ENCODE measurements around the gene POM121.
"Not testable (repeated sequence)": the region's sequence is repeated elsewhere in the genome, so short reads cannot be mapped to it uniquely, and the experiment has no call there.

Gene POM121

DNA sequence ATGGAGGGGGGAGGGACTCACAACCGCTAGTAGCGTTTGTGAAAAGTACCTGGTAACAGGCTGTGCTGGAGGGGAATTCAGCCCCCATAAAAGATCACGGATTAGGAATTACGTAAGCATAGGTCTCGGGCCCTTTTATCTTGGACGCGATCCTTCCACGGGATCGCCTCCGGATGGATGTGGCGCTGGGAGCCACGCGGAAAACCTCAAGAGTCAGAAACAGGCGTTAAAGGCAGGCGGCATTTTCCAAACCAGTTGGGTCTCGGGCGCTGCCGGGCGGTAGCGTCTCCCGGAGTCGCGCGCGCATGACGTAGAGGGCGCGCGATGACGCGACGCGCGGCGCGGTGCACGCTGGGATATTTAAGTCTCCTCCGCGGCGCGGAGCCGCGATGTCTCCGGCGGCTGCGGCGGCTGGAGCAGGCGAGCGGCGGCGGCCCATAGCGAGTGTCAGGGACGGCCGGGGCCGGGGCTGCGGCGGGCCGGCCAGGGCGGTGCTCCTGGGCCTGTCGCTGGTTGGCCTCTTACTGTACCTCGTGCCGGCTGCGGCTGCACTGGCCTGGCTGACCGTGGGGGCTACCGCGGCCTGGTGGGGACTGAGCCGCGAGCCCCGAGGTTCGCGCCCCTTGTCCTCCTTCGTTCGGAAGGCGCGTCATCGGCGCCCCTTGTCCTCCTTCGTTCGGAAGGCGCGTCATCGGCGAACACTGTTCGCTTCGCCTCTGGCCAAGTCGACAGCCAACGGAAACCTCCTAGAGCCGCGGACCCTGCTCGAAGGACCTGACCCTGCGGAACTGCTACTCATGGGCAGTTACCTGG lies at the start of gene POM121:
POM121 (plus strand) TSS at position 363 of the 813 bp plus-strand sequence; CDS start at position 390, 27 bp downstream.
- ATAC-seq (ENCODE audit: insufficient read depth, low read depth) (peak; percentile 84), DNase-seq (peak; percentile 86)
- peak within 1 kb of the TSS; percentile 72 for H3K9ac ChIP-seq (ENCODE audit: low read depth, low read length)
- H3K4me2 ChIP-seq (ENCODE audit: insufficient read depth, low read length), result peak within 1 kb of the TSS; percentile 94
- H3K27ac ChIP-seq (ENCODE audit: low read length), result peak within 1 kb of the TSS; percentile 87
- H2AFZ ChIP-seq (ENCODE audit: low read depth, low read length), result peak within 1 kb of the TSS; percentile 83
- H3K27me3 ChIP-seq (ENCODE audit: insufficient read depth, low read length, poor library complexity), result no peaks in the 10 kb centered on the region
- peaks cover 30% of the 10 kb centered on the region for H3K4me1 ChIP-seq (ENCODE audit: insufficient read depth, low read length)
- TF ChIP-seq, protein P1, sequence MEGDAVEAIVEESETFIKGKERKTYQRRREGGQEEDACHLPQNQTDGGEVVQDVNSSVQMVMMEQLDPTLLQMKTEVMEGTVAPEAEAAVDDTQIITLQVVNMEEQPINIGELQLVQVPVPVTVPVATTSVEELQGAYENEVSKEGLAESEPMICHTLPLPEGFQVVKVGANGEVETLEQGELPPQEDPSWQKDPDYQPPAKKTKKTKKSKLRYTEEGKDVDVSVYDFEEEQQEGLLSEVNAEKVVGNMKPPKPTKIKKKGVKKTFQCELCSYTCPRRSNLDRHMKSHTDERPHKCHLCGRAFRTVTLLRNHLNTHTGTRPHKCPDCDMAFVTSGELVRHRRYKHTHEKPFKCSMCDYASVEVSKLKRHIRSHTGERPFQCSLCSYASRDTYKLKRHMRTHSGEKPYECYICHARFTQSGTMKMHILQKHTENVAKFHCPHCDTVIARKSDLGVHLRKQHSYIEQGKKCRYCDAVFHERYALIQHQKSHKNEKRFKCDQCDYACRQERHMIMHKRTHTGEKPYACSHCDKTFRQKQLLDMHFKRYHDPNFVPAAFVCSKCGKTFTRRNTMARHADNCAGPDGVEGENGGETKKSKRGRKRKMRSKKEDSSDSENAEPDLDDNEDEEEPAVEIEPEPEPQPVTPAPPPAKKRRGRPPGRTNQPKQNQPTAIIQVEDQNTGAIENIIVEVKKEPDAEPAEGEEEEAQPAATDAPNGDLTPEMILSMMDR (IDR thresholded peaks at IDR 0.05; ENCODE audit: borderline replicate concordance, extremely low read depth, low read length, poor library complexity, severe bottlenecking), result no peak
- TF ChIP-seq EZH2 (IDR thresholded peaks at IDR 0.05; ENCODE audit: borderline replicate concordance, low read depth, low read length, severe bottlenecking), result no peak
- H4K20me1 ChIP-seq (ENCODE audit: insufficient read depth, low read length), result peaks cover 10% of the 10 kb centered on the region
- peaks cover 46% of the 10 kb centered on the region for H3K36me3 ChIP-seq (ENCODE audit: insufficient read depth, low read length)
- peak within 1 kb of the TSS; percentile 60 to 77 for H3K4me3 ChIP-seq (ENCODE audit: low read depth in 1 of 2, low read length in 2 of 2)
- H3K9me3 ChIP-seq (ENCODE audit: insufficient read depth, low read length, severe bottlenecking), result no peaks in the 10 kb centered on the region
- H3K79me2 ChIP-seq (ENCODE audit: insufficient read depth, low read length), result peaks cover 64% of the 10 kb centered on the region

DNA sequence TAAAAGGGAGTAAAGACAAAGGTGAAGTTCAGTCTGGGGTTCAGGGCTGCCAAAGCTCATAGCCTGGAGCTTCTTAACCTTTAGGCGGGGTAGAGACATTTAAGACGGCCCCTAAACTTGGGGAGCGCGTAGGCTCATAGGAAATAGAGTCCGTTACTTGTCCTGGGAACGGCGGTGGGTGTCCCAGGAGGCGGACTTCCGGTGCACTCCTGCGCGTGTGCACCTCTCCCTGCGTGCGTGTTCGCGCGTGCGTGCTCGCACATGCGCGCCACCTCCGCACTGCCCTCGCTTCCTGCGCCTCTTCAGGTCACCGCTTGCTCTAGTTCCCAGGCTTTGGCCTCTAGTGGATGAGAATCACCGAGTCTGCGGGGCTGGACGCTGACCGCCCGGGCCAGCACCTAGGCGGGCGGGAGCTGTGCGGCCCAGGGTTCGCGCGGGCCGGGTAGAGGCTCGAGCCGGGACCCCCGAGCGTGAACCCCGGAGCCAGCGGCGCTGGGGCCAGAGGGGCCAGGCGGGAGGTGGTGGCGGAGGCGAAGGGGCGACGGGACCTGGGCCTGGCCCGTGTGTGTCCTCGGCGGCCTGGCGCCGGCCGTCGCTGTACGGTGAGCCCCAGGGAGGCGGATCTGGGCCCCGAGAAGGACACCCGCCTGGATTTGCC lies 45.7 kb upstream of the POM121 start:
- peak; percentile 98 for ATAC-seq (ENCODE audit: insufficient read depth, low read depth)
- peak overlapping the region; percentile 66 for H3K4me2 ChIP-seq (ENCODE audit: insufficient read depth, low read length)
- H3K9me3 ChIP-seq (ENCODE audit: insufficient read depth, low read length, severe bottlenecking); H3K27me3 ChIP-seq (ENCODE audit: insufficient read depth, low read length, poor library complexity); H4K20me1 ChIP-seq (ENCODE audit: insufficient read depth, low read length); H3K4me1 ChIP-seq (ENCODE audit: insufficient read depth, low read length): not testable (repeated sequence)
- peak overlapping the region; percentile 64 to 70; a peak in 3 of 4 replicates for H3K4me3 ChIP-seq (ENCODE audit: low read depth in 1 of 2, low read length in 2 of 2)
- peaks cover 16% of the 10 kb centered on the region for H3K36me3 ChIP-seq (ENCODE audit: insufficient read depth, low read length)
- H3K9ac ChIP-seq (ENCODE audit: low read depth, low read length), result peak overlapping the region; percentile 75
- H3K79me2 ChIP-seq (ENCODE audit: insufficient read depth, low read length), result peaks cover 31% of the 10 kb centered on the region
- H2AFZ ChIP-seq (ENCODE audit: low read depth, low read length), result peak overlapping the region; percentile 88
- peak; percentile 93 for DNase-seq
- peak overlapping the region; percentile 81 for H3K27ac ChIP-seq (ENCODE audit: low read length)
- TF ChIP-seq, protein P1 (IDR thresholded peaks at IDR 0.05; ENCODE audit: borderline replicate concordance, extremely low read depth, low read length, poor library complexity, severe bottlenecking), result peak; percentile 20

DNA sequence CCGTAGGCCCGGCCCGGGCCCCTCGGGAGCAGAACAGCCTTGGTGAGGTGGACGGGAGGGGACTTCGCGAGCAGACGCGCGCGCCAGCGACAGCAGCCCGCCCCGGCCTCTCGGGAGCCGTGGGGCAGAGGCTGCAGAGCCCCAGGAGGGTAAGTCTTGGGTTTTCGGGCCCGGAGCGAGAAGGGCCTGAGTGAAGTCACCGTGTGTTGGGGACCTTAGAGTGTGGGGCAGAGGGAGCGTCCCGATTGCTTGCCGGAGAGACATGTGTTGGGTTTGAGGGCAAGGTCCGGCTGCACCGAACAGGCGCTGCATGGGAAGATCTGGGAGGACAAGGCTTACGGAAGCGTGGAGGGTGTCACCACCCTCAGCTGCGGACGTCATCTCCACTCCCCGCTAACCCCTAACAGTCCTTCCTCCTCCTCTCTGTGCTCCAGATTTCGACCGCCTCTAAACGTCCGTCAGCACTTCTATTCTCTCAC lies 45.1 kb upstream of the POM121 start:
- H3K79me2 ChIP-seq (ENCODE audit: insufficient read depth, low read length), result peaks cover 33% of the 10 kb centered on the region
- not testable (repeated sequence) for H3K27me3 ChIP-seq (ENCODE audit: insufficient read depth, low read length, poor library complexity); H3K4me1 ChIP-seq (ENCODE audit: insufficient read depth, low read length); H4K20me1 ChIP-seq (ENCODE audit: insufficient read depth, low read length); ATAC-seq (ENCODE audit: insufficient read depth, low read depth); H3K9me3 ChIP-seq (ENCODE audit: insufficient read depth, low read length, severe bottlenecking)
- DNase-seq, result peak; percentile 52
- H3K4me2 ChIP-seq (ENCODE audit: insufficient read depth, low read length), result peak overlapping the region; percentile 66
- peak overlapping the region; percentile 75 for H3K9ac ChIP-seq (ENCODE audit: low read depth, low read length)
- 0 out of 2 replicates have a peak overlapping the region, but pooled peaks have one; percentile 20 for H2AFZ ChIP-seq (ENCODE audit: low read depth, low read length)
- peaks cover 16% of the 10 kb centered on the region for H3K36me3 ChIP-seq (ENCODE audit: insufficient read depth, low read length)
- H3K27ac ChIP-seq (ENCODE audit: low read length), result peak overlapping the region; percentile 76
- H3K4me3 ChIP-seq (ENCODE audit: low read depth in 1 of 2, low read length in 2 of 2), result peak overlapping the region; percentile 64 to 70; a peak in 3 of 4 replicates

DNA sequence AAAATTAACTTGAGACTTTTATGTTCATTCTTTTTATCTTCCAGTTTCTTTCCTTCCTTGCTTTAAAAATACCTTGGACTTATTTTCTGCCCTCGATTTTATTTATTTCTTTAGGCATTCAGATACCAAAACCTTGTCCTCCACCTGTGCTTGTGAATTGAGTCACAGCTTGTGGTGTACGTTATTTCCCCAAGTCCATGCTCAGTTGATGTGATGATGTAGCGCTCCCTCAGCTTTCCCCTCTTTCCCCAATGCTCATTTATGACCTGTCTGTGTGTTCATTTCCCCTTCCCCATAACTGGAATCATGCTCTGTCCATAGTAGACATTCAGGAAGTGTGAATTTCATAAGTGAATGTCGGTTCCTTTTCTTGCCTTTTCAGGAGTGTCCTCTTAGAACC lies 33.1 kb upstream of the POM121 start:
- not testable (repeated sequence) for ATAC-seq (ENCODE audit: insufficient read depth, low read depth); H3K4me2 ChIP-seq (ENCODE audit: insufficient read depth, low read length); H3K9me3 ChIP-seq (ENCODE audit: insufficient read depth, low read length, severe bottlenecking); H2AFZ ChIP-seq (ENCODE audit: low read depth, low read length); H3K27ac ChIP-seq (ENCODE audit: low read length); H3K27me3 ChIP-seq (ENCODE audit: insufficient read depth, low read length, poor library complexity); H3K9ac ChIP-seq (ENCODE audit: low read depth, low read length); DNase-seq; H3K4me1 ChIP-seq (ENCODE audit: insufficient read depth, low read length); H3K4me3 ChIP-seq (ENCODE audit: low read depth in 1 of 2, low read length in 2 of 2)
- peaks cover 28% of the 10 kb centered on the region for H3K79me2 ChIP-seq (ENCODE audit: insufficient read depth, low read length)
- peaks cover 12% of the 10 kb centered on the region; the same call in 1 of the 2 replicates for H4K20me1 ChIP-seq (ENCODE audit: insufficient read depth, low read length)
- H3K36me3 ChIP-seq (ENCODE audit: insufficient read depth, low read length), result peaks cover 44% of the 10 kb centered on the region

DNA sequence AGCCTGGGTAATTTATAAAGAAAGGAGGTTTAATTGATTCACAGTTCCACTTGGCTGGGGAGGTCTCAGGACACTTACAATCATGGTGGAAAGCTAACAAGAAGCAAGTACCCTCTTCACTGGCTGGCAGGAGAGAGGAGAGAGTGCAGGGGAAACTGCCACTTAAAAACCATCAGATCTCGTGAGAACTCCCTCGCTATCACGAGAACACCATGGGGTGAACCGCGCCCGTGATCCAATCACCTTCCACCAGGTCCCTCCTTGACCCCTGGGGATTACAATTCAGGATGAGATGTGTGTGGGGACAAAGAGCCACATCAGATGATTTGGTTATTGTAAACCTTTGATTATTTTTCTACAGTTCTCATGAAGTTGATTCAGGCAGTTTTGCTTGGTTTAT lies 20.2 kb upstream of the POM121 start:
- not testable (repeated sequence) for ATAC-seq (ENCODE audit: insufficient read depth, low read depth); DNase-seq; H3K27me3 ChIP-seq (ENCODE audit: insufficient read depth, low read length, poor library complexity); H3K27ac ChIP-seq (ENCODE audit: low read length); H3K9me3 ChIP-seq (ENCODE audit: insufficient read depth, low read length, severe bottlenecking); H4K20me1 ChIP-seq (ENCODE audit: insufficient read depth, low read length); H2AFZ ChIP-seq (ENCODE audit: low read depth, low read length); H3K4me3 ChIP-seq (ENCODE audit: low read depth in 1 of 2, low read length in 2 of 2); H3K4me2 ChIP-seq (ENCODE audit: insufficient read depth, low read length); H3K4me1 ChIP-seq (ENCODE audit: insufficient read depth, low read length); H3K9ac ChIP-seq (ENCODE audit: low read depth, low read length)
- H3K79me2 ChIP-seq (ENCODE audit: insufficient read depth, low read length), result peaks cover 65% of the 10 kb centered on the region
- peaks cover 57% of the 10 kb centered on the region for H3K36me3 ChIP-seq (ENCODE audit: insufficient read depth, low read length)

DNA sequence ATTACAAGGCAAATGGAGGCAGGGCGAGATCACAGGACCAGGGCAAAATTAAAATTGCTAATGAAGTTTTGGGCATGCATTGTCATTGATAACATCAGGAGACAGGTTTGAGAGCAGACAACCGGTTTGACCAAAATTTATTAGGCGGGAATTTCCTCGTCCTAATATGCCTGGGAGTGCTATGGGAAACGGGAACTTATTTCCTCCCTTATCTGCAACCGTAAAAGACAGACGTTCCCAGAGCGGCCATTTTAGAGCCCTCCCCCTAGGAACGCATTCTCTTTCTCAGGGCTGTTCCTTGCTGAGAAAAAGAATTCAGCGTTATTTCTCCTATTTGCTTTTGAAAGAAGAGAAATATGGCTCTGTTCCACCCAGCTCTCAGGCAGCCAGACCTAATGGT lies 16.5 kb upstream of the POM121 start:
- not testable (repeated sequence) for DNase-seq; H3K27ac ChIP-seq (ENCODE audit: low read length); H3K9ac ChIP-seq (ENCODE audit: low read depth, low read length); H3K4me1 ChIP-seq (ENCODE audit: insufficient read depth, low read length); H4K20me1 ChIP-seq (ENCODE audit: insufficient read depth, low read length); ATAC-seq (ENCODE audit: insufficient read depth, low read depth); H3K4me2 ChIP-seq (ENCODE audit: insufficient read depth, low read length); H3K9me3 ChIP-seq (ENCODE audit: insufficient read depth, low read length, severe bottlenecking); H3K27me3 ChIP-seq (ENCODE audit: insufficient read depth, low read length, poor library complexity); H3K4me3 ChIP-seq (ENCODE audit: low read depth in 1 of 2, low read length in 2 of 2); H2AFZ ChIP-seq (ENCODE audit: low read depth, low read length)
- H3K79me2 ChIP-seq (ENCODE audit: insufficient read depth, low read length), result peaks cover 62% of the 10 kb centered on the region
- H3K36me3 ChIP-seq (ENCODE audit: insufficient read depth, low read length), result peaks cover 49% of the 10 kb centered on the region
